Stimulated activated CD4-positive, alpha-beta T cell treated with anti-CD3 and anti-CD28 coated beads, Interleukin-12 subunit alpha, Interleukin-12 subunit beta, amount 100 ng/mL, for 4 hours (primary cell): ENCODE data around the gene BTBD17.

ENCODE experiments used
- DNase-seq: peaks from one replicate; pipeline ENCODE4 v3.0.0-alpha.2; 2020

The BTBD17 gene

DNA sequence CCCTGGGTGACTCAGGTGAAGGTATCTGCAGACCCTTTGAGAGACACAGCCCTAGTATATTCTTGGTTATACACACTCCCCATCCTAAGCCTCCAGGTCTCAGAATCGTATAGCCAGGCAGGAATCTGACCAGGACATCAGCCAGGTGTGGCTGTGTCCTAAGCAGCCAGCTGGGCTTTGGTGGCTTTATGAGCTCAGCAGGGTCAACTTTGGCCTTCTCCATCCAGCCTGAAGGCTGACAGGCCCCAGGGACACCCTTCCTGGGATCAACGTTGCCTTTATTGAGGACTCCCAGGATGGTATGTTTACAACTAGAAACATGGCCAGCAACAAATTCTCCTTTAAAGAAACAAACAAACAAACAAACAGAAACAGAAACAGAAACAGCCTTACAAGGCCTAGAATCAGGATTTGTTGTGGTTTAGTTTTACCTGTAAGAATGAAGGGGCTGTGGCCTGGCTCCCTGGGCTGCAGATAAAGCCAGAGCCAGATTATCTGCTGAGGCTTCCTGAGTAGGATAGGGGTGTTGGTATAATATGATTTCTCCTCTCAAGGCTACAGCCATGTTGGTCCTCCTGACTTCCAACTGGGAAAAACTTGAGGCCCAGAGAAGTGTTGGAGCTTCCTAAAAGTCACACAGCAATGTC, 27.2 kb downstream of the BTBD17 start:
- no peak for DNase-seq

DNA sequence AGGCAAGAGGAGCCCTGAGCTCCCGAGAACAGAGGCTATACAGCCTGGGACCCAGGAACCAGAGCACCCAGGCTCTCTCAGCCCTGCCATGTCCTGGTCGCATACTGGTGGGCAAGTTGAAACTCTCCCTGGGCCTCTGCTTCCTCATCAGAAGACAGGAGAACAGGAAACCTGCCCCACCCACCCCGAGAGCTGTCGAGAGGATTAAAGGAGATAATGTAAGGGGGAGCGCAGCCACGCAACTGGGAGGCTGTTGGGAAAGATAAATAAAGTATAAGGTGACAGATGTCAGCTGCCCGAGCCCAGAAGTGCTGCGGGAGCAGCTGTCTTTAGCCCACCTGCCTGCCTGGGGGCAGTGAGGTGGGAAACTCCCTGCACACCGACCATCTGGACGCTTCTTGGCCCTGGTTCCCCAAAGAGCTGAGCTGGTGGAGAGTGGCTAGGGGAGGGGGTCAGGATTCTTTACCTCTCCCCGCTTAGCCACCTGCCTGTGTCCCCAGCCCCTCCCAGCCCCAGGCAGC, 28.8 kb downstream of the BTBD17 start:
- DNase-seq = no peak

DNA sequence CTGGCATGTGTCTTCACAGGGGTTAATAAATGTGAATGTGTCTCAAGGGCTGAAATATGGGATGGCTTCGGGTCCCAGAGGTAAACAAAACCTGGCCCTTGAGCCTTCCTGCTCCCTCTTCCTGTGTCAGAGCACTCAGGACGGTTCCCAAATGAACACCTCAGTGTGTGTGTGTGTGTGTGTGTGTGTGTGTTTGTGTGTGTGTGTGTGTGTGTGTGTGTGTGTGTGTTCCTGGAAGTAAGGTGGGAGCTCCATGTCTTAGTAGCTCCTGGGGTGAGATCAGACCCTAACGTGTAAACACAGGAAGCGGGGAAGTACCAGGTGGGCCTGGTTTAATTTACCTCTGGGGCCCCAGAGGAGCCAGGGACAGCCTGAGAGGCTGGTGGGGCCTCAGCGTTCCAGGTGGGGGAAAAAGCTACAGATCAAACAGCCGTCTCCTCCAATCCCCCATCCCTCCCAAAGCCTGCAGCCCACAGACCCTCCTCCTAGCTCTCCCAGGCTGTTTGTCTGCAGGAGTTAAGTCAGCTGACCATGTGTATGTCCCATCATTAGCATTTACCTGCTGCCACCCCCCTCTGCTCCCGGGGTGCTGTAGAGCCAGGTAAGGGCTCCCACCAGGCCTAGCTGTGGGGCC, 29.5 kb downstream of the BTBD17 start:
- no peak for DNase-seq

DNA sequence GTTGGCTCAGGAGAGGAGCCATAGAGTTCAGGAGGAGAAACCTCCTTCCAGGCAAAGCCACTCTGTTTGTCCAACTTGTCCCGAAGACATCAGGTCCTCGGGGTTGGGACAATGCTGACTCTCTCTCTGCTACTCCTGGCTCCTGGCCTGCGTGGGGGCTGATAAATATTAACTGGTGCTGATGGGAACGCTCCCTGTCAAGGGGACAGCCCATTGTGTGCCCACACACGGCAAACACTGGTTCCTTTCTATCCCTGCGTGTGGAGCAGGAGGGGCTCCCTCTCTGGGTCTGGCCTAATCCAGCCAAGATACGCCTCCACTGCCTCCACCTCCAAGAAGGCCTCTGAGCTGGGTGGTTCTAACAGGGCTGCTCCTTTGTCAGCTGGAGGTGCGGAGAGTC, 31.2 kb downstream of the BTBD17 start:
- no peak for DNase-seq

DNA sequence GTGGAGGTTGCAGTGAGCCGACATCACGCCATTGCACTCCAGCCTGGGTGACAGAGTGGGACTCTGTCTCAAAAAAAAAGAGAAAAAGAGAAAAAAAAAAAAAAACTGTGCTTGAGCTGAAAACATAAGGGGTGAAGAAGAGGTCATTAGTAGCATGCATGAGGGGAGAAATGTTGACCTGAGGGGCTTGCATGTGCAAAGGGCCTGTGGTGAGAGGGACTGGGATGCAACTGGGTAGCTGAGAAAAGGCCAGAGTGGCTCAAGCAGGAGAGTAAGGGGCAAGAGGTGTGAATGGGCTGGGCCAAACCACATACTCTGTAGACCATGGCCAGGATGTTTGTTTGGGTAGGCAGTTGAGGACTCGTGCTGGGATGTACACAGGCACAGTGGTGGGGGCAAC, 32.3 kb downstream of the BTBD17 start:
- no peak for DNase-seq

DNA sequence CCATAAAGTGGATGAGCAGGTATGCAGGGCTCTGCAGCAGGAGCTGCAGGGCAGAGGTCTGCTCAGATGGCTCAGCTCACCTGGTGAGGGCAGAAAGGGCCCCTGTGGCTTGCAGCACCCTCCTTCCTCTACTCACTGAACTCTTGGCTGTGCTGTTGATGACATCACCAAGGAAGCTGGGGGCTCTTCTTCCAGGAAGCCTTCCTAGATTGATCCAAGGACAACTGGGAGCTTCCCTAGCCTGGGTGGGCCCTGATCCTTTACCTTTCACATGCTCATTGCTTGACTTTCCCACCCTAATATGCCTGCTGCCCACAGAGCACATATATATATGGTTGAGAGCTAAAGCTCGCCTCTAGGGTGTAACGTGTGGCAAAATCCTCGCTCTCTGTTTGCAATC, 33.2 kb downstream of the BTBD17 start:
- DNase-seq = no peak

DNA sequence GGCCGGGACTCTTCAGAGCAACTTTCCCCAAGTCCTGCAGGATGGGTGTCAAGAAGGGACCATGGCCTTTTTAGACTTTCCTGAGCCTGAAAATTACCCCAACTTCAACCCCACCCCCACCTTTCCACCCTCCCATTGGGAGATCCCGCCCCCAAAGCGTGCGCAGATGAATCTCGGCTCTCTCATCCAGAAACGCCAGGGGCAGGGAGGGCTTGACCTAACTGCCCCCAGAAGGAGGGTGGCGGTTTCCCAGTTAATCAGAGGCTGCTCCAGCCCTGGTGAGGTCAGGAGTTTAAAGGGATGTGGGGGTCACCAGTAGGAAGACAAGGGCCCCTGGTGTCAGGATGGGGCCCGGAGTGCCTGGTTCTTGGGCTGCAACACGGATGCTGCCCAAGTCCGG, 35.2 kb downstream of the BTBD17 start:
- DNase-seq = no peak

DNA sequence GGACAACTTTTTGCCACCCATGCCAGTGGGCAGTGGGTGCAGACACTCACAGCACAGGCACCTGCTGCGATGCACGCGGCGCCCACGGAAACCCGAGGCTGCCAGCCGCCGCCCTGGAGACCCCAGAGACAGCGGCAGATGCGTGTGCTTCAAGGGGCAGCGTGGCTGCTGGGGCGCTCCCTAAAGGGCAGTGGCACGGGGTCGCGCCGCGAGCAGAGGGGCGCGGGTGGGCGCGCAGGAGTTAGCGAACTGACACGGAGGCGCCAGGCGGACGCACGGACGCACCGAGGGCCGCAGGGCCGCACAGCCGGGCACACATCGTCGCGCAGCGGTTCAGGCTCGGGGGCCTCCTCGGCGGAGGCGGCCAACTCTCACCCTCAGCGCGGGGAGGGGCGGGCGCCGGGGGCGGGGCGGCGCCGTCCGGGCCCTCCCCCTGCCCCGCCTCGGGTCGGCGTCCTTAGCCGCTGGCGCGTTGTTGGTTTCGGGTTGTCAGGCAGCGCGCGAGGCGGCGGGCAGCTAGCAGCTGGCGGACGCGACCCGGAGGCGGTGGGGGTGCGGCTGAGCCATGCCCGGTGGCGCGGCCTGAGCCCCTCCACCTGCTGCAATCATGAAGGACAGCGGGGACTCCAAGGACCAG, 35.8 kb downstream of the BTBD17 start, which contains the start of gene KIF19:
KIF19 (plus strand) TSS at position 484 of the 637 bp plus-strand sequence; CDS start at position 608, 124 bp downstream.
- DNase-seq = peak; percentile 52

DNA sequence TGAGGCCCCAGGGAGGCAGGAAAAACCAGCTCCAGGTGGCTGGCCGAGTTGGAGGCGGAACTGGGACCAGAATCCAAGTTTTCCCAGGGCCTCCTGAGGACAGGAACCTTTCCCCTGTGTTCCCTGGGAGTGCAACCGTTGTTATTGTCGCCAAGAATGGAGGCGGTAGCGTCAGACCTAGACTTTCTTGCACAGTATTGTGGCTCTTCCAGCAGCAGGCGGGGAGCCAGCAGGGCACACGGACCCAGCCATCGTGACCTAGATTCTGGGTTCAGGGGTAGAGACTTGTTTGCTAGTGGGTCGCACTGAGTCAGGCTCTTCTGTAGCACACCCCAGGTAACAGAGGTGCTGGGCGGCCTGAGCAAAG, 36.3 kb downstream of the BTBD17 start:
- no peak for DNase-seq

DNA sequence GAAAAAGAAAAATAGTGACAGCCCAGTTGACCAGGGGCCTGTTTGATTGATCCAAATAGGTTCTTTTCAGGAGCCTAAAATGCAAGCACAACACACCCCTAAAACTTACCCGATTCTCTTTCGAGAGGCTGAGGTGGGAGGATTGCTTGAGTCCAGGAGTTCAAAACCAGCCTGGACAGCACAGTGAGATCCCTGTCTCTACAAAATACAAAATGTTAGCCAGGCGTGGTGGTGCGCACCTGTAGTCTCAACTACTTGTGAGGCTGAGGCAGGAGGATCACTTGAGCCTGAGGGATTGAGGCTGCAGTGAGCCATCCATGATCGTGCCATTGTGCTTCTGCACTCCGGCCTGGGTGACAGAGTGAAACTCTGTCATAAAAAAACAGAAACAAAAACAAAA, 37.1 kb downstream of the BTBD17 start:
- no peak for DNase-seq

DNA sequence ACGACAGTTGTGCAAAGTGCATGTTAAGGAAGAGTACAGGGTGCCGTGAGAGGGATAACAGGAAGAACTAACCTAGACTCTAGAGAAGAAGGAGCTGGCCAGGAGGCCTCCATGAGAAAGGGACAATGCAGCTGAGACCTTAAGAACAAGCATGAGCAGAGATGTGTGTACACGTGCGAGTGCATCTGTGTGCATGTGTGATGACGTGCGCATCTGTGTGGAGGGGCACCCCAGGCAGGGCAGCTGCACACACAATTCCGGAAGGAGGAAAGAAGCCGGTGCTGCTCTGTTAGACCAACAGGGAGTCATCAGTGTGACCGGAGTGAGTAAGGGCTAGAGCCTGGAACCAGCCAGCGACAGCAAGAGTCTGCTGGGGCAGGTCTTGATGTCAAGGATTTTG, 43.3 kb downstream of the BTBD17 start:
- no peak for DNase-seq

DNA sequence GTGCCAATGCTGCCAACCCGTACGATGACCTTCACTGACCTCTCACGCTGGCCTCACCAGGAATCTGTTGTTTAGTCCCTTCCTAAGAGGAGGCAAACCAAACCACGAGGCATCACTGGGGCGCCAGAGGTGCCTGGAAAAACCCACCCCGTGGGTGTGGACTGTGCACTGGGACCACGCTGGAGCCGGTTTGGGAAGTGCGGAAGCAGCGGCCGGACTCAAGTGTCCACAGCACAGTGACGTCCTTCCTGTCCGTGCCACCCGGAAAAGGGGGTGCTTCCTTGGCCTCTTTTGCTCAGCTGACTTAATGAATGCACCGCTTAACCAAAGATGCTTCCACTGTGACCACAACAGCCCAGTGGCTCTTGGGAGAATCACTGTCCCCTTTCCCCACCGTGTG, 44.6 kb downstream of the BTBD17 start:
- DNase-seq = no peak

DNA sequence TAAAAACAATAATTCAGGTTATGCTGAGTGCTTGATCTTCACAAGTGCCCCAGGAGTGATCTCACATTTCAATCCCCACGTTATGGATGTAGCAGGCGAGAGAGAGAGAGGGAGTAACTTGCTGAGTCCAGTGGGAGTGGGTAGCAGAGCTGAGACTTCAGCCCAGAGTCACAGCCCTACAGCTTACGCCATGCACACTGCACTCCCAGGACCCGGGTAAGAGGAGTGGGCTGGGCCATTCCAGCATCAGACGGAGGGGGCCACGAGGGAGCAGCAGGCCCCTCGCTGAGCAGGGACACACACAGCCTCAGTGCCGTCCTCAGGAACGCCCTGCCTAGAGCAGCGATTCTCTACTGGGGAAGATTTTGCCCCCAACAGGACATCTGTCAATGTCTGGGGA, 45.4 kb downstream of the BTBD17 start:
- no peak for DNase-seq

DNA sequence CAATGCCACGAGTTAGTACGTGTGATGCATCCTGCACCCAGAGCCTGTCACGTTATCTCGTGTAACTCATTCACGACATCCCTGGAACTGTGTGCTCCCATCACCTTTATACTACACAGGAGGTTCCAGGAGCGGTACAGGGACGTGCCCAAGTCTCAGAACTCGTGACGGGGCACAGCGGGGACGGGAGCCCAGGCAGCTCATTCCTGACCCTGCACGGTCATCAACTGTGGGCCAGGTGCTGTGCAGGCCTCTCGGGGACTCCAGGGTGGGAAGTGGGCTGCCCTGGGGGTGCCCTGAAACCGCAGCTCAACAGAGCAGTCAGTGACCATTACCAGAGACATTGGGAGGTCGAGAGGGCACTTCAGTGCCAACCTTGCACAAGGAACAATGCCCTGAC, 46.8 kb downstream of the BTBD17 start:
- DNase-seq = no peak

DNA sequence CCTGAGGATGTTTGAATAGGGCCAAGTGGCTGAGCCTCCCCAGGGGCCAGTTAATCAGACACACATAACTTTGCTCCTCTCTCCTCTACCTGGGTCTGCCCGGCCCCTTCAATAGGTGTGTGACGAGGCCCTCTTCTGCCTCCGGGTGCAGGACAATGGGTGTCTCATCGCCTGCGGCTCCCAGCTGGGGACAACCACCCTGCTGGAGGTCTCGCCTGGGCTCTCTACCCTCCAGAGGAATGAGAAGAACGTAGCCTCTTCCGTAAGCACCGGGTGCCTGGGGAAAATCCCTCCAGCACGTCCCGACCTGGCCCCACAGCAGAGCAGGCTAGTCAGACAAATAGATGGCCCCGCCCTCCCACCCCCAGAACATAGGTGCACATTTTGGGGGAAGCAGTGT, 51.8 kb downstream of the BTBD17 start:
- DNase-seq = no peak

DNA sequence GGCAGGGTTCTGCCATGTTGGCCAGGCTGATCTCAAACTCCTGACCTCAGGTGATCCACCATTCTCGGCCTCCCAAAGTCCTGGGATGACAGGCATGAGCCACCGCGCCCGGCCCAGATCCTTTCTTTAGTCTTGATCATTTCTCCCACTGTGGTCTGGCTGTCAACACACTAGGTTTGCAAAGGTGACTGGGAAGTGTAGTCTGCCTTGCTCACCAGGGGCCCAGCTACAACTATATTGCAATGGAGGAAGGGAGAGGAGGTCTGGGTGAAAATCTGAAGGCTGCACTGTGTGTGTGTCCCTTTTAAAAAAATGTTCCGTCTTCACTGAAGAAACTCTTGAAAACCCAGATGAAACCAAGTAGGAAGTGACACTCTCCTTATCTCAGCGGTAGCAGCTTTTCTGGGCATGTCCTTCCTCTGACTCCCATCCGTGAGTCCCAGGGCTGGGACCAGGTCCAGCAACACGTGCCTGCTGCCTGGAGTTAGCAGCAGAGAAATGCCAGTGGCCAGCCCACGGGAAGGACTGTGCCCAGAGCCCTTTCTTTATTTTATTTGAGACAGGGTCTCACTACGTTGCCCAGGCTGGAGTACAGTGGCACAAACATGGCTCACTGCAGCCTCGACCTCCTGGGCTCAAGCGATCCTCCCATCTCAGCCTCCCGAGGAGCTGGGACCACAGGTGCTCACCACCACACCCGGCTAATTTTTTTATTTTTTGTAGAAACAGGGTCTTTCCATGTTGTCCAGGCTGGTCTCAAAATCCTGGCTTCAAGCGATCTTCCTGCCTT, 53.5 kb downstream of the BTBD17 start:
- DNase-seq = no peak
